ENCODE data around the gene RCAN1. TPM values are rescaled to one million over a fixed set of nuclear protein-coding genes. Genes with fewer than 3 reads are reported as not detected.

The RCAN1 gene
- polyA plus RNA-seq, 3 donors: 5.2 to 17.5 (median 15.1) TPM

DNA sequence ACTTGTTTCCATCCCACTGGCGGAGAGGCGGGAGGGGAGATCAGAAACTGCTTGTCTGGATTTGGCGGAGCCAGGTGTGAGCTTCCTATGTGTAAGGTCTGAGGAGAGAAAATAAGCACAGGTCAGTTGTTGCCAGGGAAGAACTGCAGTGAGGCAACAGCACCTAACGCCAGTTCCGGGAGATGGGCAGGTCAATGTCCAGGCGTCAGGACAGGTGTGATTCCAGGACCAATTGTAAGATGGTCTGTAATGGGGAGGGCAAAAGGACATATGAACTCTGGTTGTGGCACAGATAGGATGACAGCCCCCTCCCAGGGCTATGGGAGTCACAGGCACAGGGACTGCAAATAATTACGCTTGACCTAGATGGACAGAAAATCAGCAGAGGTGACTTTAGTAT is 93.4 kb downstream of the RCAN1 start:
- Mint-ChIP-seq H3K36me3 (peaks cover 29 to 30% of the 10 kb centered on the region in 2 donors), H3K4me3 (peak overlapping the region in 1 of 2 donors; percentile 17), H3K27me3 (ENCODE audit: low read depth in 3 of 3) (peaks cover 0 to 2% (median 0%) of the 10 kb centered on the region in 3 donors), H3K9me3 (no peaks in the 10 kb centered on the region), H3K27ac (peak overlapping the region; percentile 7 to 89 (median 80)), H3K4me1 (peaks cover 72% of the 10 kb centered on the region)
- no peak overlapping the region for H2AFZ ChIP-seq (ENCODE audit: insufficient read depth, low read depth, low read length, poor library complexity, severe bottlenecking)
- peaks cover 69 to 75% of the 10 kb centered on the region in 2 donors for H3K4me1 ChIP-seq (ENCODE audit: control insufficient read depth in 1 of 2, insufficient read depth in 2 of 2, low read length in 2 of 2)
- peak overlapping the region in 1 of 3 experiments; percentile 6 for H3K4me3 ChIP-seq (replicated peaks in 1 of 3; ENCODE audit: low read depth in 2 of 3, low read length in 3 of 3)
- TF ChIP-seq, protein P1, sequence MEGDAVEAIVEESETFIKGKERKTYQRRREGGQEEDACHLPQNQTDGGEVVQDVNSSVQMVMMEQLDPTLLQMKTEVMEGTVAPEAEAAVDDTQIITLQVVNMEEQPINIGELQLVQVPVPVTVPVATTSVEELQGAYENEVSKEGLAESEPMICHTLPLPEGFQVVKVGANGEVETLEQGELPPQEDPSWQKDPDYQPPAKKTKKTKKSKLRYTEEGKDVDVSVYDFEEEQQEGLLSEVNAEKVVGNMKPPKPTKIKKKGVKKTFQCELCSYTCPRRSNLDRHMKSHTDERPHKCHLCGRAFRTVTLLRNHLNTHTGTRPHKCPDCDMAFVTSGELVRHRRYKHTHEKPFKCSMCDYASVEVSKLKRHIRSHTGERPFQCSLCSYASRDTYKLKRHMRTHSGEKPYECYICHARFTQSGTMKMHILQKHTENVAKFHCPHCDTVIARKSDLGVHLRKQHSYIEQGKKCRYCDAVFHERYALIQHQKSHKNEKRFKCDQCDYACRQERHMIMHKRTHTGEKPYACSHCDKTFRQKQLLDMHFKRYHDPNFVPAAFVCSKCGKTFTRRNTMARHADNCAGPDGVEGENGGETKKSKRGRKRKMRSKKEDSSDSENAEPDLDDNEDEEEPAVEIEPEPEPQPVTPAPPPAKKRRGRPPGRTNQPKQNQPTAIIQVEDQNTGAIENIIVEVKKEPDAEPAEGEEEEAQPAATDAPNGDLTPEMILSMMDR (IDR thresholded peaks at IDR 0.05): no peak
- peaks cover 24% of the 10 kb centered on the region for H3K79me2 ChIP-seq (ENCODE audit: insufficient read depth, low read length)
- no peaks in the 10 kb centered on the region for H3K9me3 ChIP-seq (replicated peaks in 1 of 2; ENCODE audit: control insufficient read depth in 1 of 2, insufficient read depth in 1 of 2, low read length in 2 of 2)
- intact Hi-C loops (cut with micrococcal nuclease): no loop called here
- no peak overlapping the region for H3K9ac ChIP-seq (ENCODE audit: insufficient read depth, low read length, poor library complexity, severe bottlenecking)
- no peaks in the 10 kb centered on the region for H4K20me1 ChIP-seq (ENCODE audit: insufficient read depth, low read length)
- no peak for DNase-seq
- peak overlapping the region; percentile 17 for H3K4me2 ChIP-seq (replicated peaks; ENCODE audit: extremely low read depth, low read length, poor library complexity, severe bottlenecking)
- 100% methylated on average over 6 of the region's 7 CpGs for WGBS (ENCODE audit: insufficient coverage)
- H3K27me3 ChIP-seq (ENCODE audit: control insufficient read depth in 2 of 2, insufficient read depth in 2 of 2, low read length in 2 of 2): no peaks in the 10 kb centered on the region
- peaks cover 0 to 5% of the 10 kb centered on the region in 2 donors for H3K36me3 ChIP-seq (replicated peaks in 1 of 2; ENCODE audit: control insufficient read depth in 1 of 2, insufficient read depth in 2 of 2, low read length in 2 of 2)
- peak overlapping the region; percentile 26 to 60 for H3K27ac ChIP-seq (ENCODE audit: low read depth in 1 of 2, low read length in 2 of 2)

DNA sequence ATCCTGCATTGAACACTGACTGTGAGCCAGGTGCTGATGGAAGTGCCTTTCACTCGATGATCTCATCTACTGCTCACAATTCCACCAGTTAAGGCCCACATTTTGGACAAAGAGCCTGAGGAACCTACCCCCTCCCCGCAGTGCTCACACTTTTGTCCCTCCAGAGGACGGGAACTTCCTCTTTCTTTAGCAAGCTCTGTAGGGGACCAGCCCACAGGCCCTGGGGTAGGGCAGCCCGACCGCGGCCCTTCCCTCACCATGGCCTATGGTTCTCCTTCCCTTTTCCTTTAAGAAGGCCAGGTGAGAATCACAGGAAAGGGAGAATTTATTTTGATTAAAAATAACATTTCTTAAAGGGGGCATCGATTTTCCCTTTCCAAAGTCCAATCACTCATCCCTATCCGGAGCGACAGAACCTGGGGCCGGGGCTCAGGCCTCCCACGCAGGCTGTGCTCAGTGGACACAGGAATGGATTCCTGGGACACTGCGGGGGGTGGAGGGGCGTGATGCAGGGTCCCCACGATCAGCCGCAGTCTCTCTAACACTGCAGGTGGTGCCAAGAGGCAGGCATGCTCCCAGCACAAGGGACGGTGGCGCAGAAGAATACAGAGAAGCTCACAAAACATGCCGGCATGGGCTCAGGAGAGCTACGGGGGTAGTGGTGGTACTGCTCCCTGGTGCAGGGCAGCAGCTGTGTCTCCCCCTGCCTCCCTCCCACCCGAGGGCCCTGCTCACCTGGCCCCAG is 94.0 kb downstream of the RCAN1 start:
- Histone ChIP-seq H3K9me3 (replicated peaks in 1 of 2; ENCODE audit: control insufficient read depth in 1 of 2, insufficient read depth in 1 of 2, low read length in 2 of 2) (no peaks in the 10 kb centered on the region), H3K27me3 (ENCODE audit: control insufficient read depth in 2 of 2, insufficient read depth in 2 of 2, low read length in 2 of 2) (no peaks in the 10 kb centered on the region), H2AFZ (ENCODE audit: insufficient read depth, low read depth, low read length, poor library complexity, severe bottlenecking) (peak overlapping the region; percentile 24), H3K9ac (ENCODE audit: insufficient read depth, low read length, poor library complexity, severe bottlenecking) (no peak overlapping the region), H3K4me2 (replicated peaks; ENCODE audit: extremely low read depth, low read length, poor library complexity, severe bottlenecking) (peak overlapping the region; percentile 25), H3K4me1 (ENCODE audit: control insufficient read depth in 1 of 2, insufficient read depth in 2 of 2, low read length in 2 of 2) (peaks cover 65 to 72% of the 10 kb centered on the region in 2 donors), H3K4me3 (replicated peaks in 1 of 3; ENCODE audit: low read depth in 2 of 3, low read length in 3 of 3) (peak overlapping the region in 1 of 3 experiments; percentile 30), H3K79me2 (ENCODE audit: insufficient read depth, low read length) (peaks cover 24% of the 10 kb centered on the region), H3K27ac (ENCODE audit: low read depth in 1 of 2, low read length in 2 of 2) (peak overlapping the region; percentile 18 to 60), H3K36me3 (replicated peaks in 1 of 2; ENCODE audit: control insufficient read depth in 1 of 2, insufficient read depth in 2 of 2, low read length in 2 of 2) (peaks cover 0 to 5% of the 10 kb centered on the region in 2 donors), H4K20me1 (ENCODE audit: insufficient read depth, low read length) (no peaks in the 10 kb centered on the region)
- intact Hi-C loops (cut with micrococcal nuclease): no loop called here
- H3K4me3 Mint-ChIP-seq: peak overlapping the region in 1 of 2 donors; percentile 69
- H3K9me3 Mint-ChIP-seq: no peaks in the 10 kb centered on the region
- H3K4me1 Mint-ChIP-seq: peaks cover 68% of the 10 kb centered on the region
- TF ChIP-seq, protein P1 (IDR thresholded peaks at IDR 0.05): no peak
- H3K27ac Mint-ChIP-seq: peak overlapping the region; percentile 71 to 87 (median 82)
- 77% methylated on average over 12 of the region's 20 CpGs for WGBS (ENCODE audit: insufficient coverage)
- peaks cover 0 to 2% (median 0%) of the 10 kb centered on the region in 3 donors for H3K27me3 Mint-ChIP-seq (ENCODE audit: low read depth in 3 of 3)
- peak; percentile 56 to 71 (median 68) for DNase-seq
- H3K36me3 Mint-ChIP-seq: peaks cover 29 to 30% of the 10 kb centered on the region in 2 donors
